ENCODE data around the gene POC1B. TPM values are rescaled to one million over a fixed set of nuclear protein-coding genes. Genes with fewer than 3 reads are reported as not detected.

The POC1B gene
- total RNA-seq, 3 donors from 2014 or later, result 16.0 to 30.4 (median 27.9) TPM

GRCh38 chr12:89392391-89392790, 133.5 kb downstream of the POC1B start:
- H3K9me3 ChIP-seq, result no peaks in the 10 kb centered on the region
- H3K27me3 ChIP-seq, result no peaks in the 10 kb centered on the region
- no peaks in the 10 kb centered on the region for H3K4me1 ChIP-seq
- no peaks in the 10 kb centered on the region for H3K36me3 ChIP-seq
- intact Hi-C loops (cut with DNase I; ENCODE audit: low total_unique reads), result no loop called here
- no peak overlapping the region for H3K4me3 ChIP-seq
- DNase-seq (ENCODE audit: low spot score in 2 of 2), result no peak
- TF ChIP-seq POLR2A (IDR thresholded peaks at IDR 0.05), result no peak
- TF ChIP-seq CTCF (IDR thresholded peaks at IDR 0.05), result no peak
- no peak for TF ChIP-seq POLR2AphosphoS5 (IDR thresholded peaks at IDR 0.05)
- H3K27ac ChIP-seq, result no peak overlapping the region

GRCh38 chr12:89391726-89392336, 134.0 kb downstream of the POC1B start:
- no peak for DNase-seq (ENCODE audit: low spot score in 2 of 2)
- H3K27me3 ChIP-seq, result no peaks in the 10 kb centered on the region
- TF ChIP-seq POLR2A (IDR thresholded peaks at IDR 0.05) (no peak), CTCF (IDR thresholded peaks at IDR 0.05) (no peak), POLR2AphosphoS5 (IDR thresholded peaks at IDR 0.05) (no peak)
- intact Hi-C loops (cut with DNase I; ENCODE audit: low total_unique reads), result loop anchor here (1.0 kb wide), 1 partner anchor 9 kb away; no protein-coding TSS in a partner anchor
- no peaks in the 10 kb centered on the region for H3K4me1 ChIP-seq
- no peaks in the 10 kb centered on the region for H3K9me3 ChIP-seq
- no peak overlapping the region for H3K4me3 ChIP-seq
- H3K36me3 ChIP-seq, result no peaks in the 10 kb centered on the region
- no peak overlapping the region for H3K27ac ChIP-seq

- intact Hi-C loops (cut with DNase I; ENCODE audit: low total_unique reads), result loop anchor here (1.0 kb wide), 1 partner anchor 10 kb away; no protein-coding TSS in a partner anchor
- Histone ChIP-seq H3K4me1 (peaks cover 0 to 5% of the 10 kb centered on the region in 2 donors), H3K27ac (peak overlapping the region in 1 of 2 donors; percentile 78), H3K4me3 (no peak overlapping the region), H3K9me3 (no peaks in the 10 kb centered on the region), H3K36me3 (no peaks in the 10 kb centered on the region), H3K27me3 (no peaks in the 10 kb centered on the region)
- TF ChIP-seq POLR2AphosphoS5 (IDR thresholded peaks at IDR 0.05), result no peak
- TF ChIP-seq CTCF (IDR thresholded peaks at IDR 0.05), result no peak
- TF ChIP-seq POLR2A (IDR thresholded peaks at IDR 0.05), result no peak
- DNase-seq (ENCODE audit: low spot score in 2 of 2), result no peak
These were observed 134.8 kb downstream of the POC1B start for GRCh38 chr12:89390802-89391673.

- no peak for DNase-seq (ENCODE audit: low spot score in 2 of 2)
- TF ChIP-seq CTCF (IDR thresholded peaks at IDR 0.05) (peak in 1 of 3 donors; percentile 9), POLR2A (IDR thresholded peaks at IDR 0.05) (no peak)
- H3K27me3 ChIP-seq, result no peaks in the 10 kb centered on the region
- H3K36me3 ChIP-seq, result no peaks in the 10 kb centered on the region
- H3K4me1 ChIP-seq, result peaks cover 4 to 11% of the 10 kb centered on the region in 2 donors
- intact Hi-C loops (cut with DNase I; ENCODE audit: low total_unique reads), result no loop called here
- H3K9me3 ChIP-seq, result no peaks in the 10 kb centered on the region
- peak overlapping the region in 1 of 2 donors; percentile 78 for H3K27ac ChIP-seq
- no peak overlapping the region for H3K4me3 ChIP-seq
These were observed 135.8 kb downstream of the POC1B start for GRCh38 chr12:89389755-89390661.
